CD4-positive, alpha-beta memory T cell (primary cell): ENCODE results near the gene LACTB. TPM values are rescaled to one million over a fixed set of nuclear protein-coding genes. Genes with fewer than 3 reads are reported as not detected.

Experiments used
- CTCF ChIA-PET: fragments of 350-600 bp; sonication (Branson Sonifier 250); formaldehyde crosslinking; loops from one replicate; lab custom pipeline; 2021; ENCODE audit warnings: inconsistent platforms; ENCODE audit not compliant: partially characterized antibody; lab: Charles Lee
- POLR2A ChIA-PET: fragments of 350-600 bp; sonication (Branson Sonifier 250); formaldehyde crosslinking; loops from one replicate; lab custom pipeline; 2021; ENCODE audit not compliant: partially characterized antibody; lab: Charles Lee
- DNase-seq, 5 donors: peaks; one replicate each; pipeline versions ENCODE4 v3.0.0 to v3.0.0-alpha.2; 2020 to 2022; ENCODE audit warnings: mixed read lengths in 1 of 5
- H3K27ac ChIP-seq: one replicate; pipeline ENCODE4 v1.7.0; 2013; ENCODE audit warnings: low read depth, low read length
- H3K27me3 ChIP-seq: 2 replicates; pipeline ENCODE4 v1.7.0; 2013; ENCODE audit warnings: mild to moderate bottlenecking, low read length, moderate library complexity; ENCODE audit not compliant: insufficient read depth
- H3K36me3 ChIP-seq: 2 replicates; pipeline ENCODE4 v1.7.0; 2013; ENCODE audit warnings: mild to moderate bottlenecking, low read length, moderate library complexity; ENCODE audit not compliant: insufficient read depth
- H3K4me1 ChIP-seq: 2 replicates; pipeline ENCODE4 v1.7.0; 2013; ENCODE audit warnings: mild to moderate bottlenecking, low read length, moderate library complexity; ENCODE audit not compliant: insufficient read depth
- H3K4me3 ChIP-seq, 2 donors: one replicate each; pipeline ENCODE4 v1.7.0; 2013; ENCODE audit warnings: low read length in 2 of 2, mild to moderate bottlenecking in 1 of 2
- H3K9me3 ChIP-seq, 2 donors: one replicate each; pipeline ENCODE4 v1.7.0; 2013; ENCODE audit warnings: low read length in 2 of 2, control low read depth in 1 of 2; ENCODE audit not compliant: control insufficient read depth in 1 of 2
- H3K27ac Mint-ChIP-seq, 7 donors: one replicate each; pipeline ENCODE4 v1.8.0; 2020 to 2021; ENCODE audit warnings: mixed read lengths in 7 of 7, mild to moderate bottlenecking in 6 of 7, inconsistent platforms in 3 of 7, moderate library complexity in 3 of 7
- H3K27me3 Mint-ChIP-seq, 2 donors: one replicate each; pipeline ENCODE4 v1.8.0; 2020 to 2021; ENCODE audit warnings: mixed read lengths in 2 of 2
- H3K36me3 Mint-ChIP-seq, 2 donors: one replicate each; pipeline ENCODE4 v1.8.0; 2020 to 2021; ENCODE audit warnings: mixed read lengths in 2 of 2, inconsistent platforms in 1 of 2, mild to moderate bottlenecking in 1 of 2
- H3K4me1 Mint-ChIP-seq, 4 donors: one replicate each; pipeline ENCODE4 v1.8.0; 2020 to 2021; ENCODE audit warnings: mixed read lengths in 4 of 4, mild to moderate bottlenecking in 1 of 4
- H3K4me3 Mint-ChIP-seq, 8 donors: one replicate each; pipeline ENCODE4 v1.8.0; 2020 to 2021; ENCODE audit warnings: mixed read lengths in 8 of 8, mild to moderate bottlenecking in 7 of 8, moderate library complexity in 6 of 8, inconsistent platforms in 3 of 8
- H3K9me3 Mint-ChIP-seq, 8 donors: one replicate each; pipeline ENCODE4 v1.8.0; 2020 to 2021; ENCODE audit warnings: mixed read lengths in 8 of 8, mild to moderate bottlenecking in 5 of 8, inconsistent platforms in 3 of 8, moderate library complexity in 1 of 8
- intact Hi-C: fragments of 100-400 bp; cut with micrococcal nuclease; formaldehyde crosslinking; loops from one replicate; pipeline ENCODE4 v1.15.1; 2023
- polyA plus RNA-seq, 2 donors: library from polyadenylated mRNA; unstranded; fragments of 300-500 nt; fragmentation: Illumina TruSeq; gene quantifications; one replicate each; pipeline ENCODE4 v1.2.3, GENCODE V29; 2021
- total RNA-seq, 2 experiments: library from RNA; stranded (reverse); gene quantifications; one replicate each; pipeline ENCODE4 v1.2.3, GENCODE V29; 2021

LACTB gene
- total and polyA plus RNA-seq, 4 experiments from 2014 or later: 8.9 to 12.1 (median 11.6) TPM

- Mint-ChIP-seq H3K36me3 (peaks cover 0 to 8% of the 10 kb centered on the region in 2 donors), H3K9me3 (no peaks in the 10 kb centered on the region), H3K27ac (no peak overlapping the region), H3K27me3 (no peaks in the 10 kb centered on the region), H3K4me3 (no peak overlapping the region), H3K4me1 (peaks cover 6 to 16% (median 12%) of the 10 kb centered on the region in 4 donors)
- Histone ChIP-seq H3K4me3 (no peak overlapping the region), H3K27ac (no peak overlapping the region), H3K4me1 (peaks cover 6% of the 10 kb centered on the region), H3K9me3 (no peaks in the 10 kb centered on the region), H3K27me3 (no peaks in the 10 kb centered on the region), H3K36me3 (no peaks in the 10 kb centered on the region)
- ChIA-PET POLR2A (no interaction called here), CTCF (interaction anchor here (0.7 to 2.1 kb wide), 5 partner anchors 9 to 216 kb away, joined by 3 to 9 read pairs (median 3); partner anchors contain the start of gene RPS27L)
- intact Hi-C loops: loop anchor here (10.0 kb wide), 1 partner anchor 220 kb away; no protein-coding TSS in a partner anchor
- no peak for DNase-seq
These were observed 63.5 kb downstream of the LACTB start for GRCh38 chr15:63185206-63185605.

- Histone ChIP-seq H3K27me3 (no peaks in the 10 kb centered on the region), H3K4me3 (no peak overlapping the region), H3K4me1 (peaks cover 15% of the 10 kb centered on the region), H3K36me3 (no peaks in the 10 kb centered on the region), H3K9me3 (no peaks in the 10 kb centered on the region), H3K27ac (no peak overlapping the region)
- intact Hi-C loops: loop anchor here (10.0 kb wide), 1 partner anchor 219 kb away; no protein-coding TSS in a partner anchor
- Mint-ChIP-seq H3K4me1 (peaks cover 14 to 25% (median 19%) of the 10 kb centered on the region in 4 donors), H3K36me3 (peaks cover 0 to 12% of the 10 kb centered on the region in 2 donors), H3K27ac (no peak overlapping the region), H3K9me3 (no peaks in the 10 kb centered on the region), H3K27me3 (no peaks in the 10 kb centered on the region), H3K4me3 (peak overlapping the region in 1 of 8 donors; percentile 4)
- ChIA-PET CTCF (interaction anchor here (1.9 kb wide), 1 partner anchor 8 kb away, joined by 9 read pairs; no protein-coding TSS in a partner anchor), POLR2A (no interaction called here)
- no peak for DNase-seq
These were observed 64.4 kb downstream of the LACTB start for GRCh38 chr15:63186065-63186464.

GRCh38 chr15:63187589-63188226, 66.0 kb downstream of the LACTB start:
- peaks cover 28 to 41% (median 33%) of the 10 kb centered on the region in 4 donors for H3K4me1 Mint-ChIP-seq
- CTCF ChIA-PET: interaction anchor here (0.6 kb wide), 1 partner anchor 30 kb away, joined by 3 read pairs; no protein-coding TSS in a partner anchor
- POLR2A ChIA-PET: interaction anchor here (1.9 kb wide), 1 partner anchor 22 kb away, joined by 6 read pairs; no protein-coding TSS in a partner anchor

GRCh38 chr15:63188247-63188925, 66.7 kb downstream of the LACTB start:
- H3K9me3 ChIP-seq: no peaks in the 10 kb centered on the region
- intact Hi-C loops: loop anchor here (10.0 kb wide), 1 partner anchor 216 kb away; no protein-coding TSS in a partner anchor
- Mint-ChIP-seq H3K27ac (peak overlapping the region; percentile 87 to 98 (median 96)), H3K27me3 (no peaks in the 10 kb centered on the region), H3K9me3 (no peaks in the 10 kb centered on the region), H3K4me1 (peaks cover 31 to 48% (median 38%) of the 10 kb centered on the region in 4 donors), H3K4me3 (peak overlapping the region; percentile 95 to 99 (median 98)), H3K36me3 (peaks cover 0 to 20% of the 10 kb centered on the region in 2 donors)
- no peaks in the 10 kb centered on the region for H3K27me3 ChIP-seq
- DNase-seq: no peak
- POLR2A ChIA-PET: interaction anchor here (0.8 to 1.9 kb wide), 8 partner anchors 9 to 140 kb away, joined by 3 to 12 read pairs (median 3); partner anchors contain the start of gene RPS27L
- CTCF ChIA-PET: interaction anchor here (0.6 to 1.1 kb wide), 2 partner anchors 29 to 90 kb away, joined by 3 to 4 read pairs; no protein-coding TSS in a partner anchor
- H3K4me1 ChIP-seq: peaks cover 37% of the 10 kb centered on the region
- peak overlapping the region; percentile 93 for H3K27ac ChIP-seq
- peak overlapping the region; percentile 33 to 80 for H3K4me3 ChIP-seq
- H3K36me3 ChIP-seq: no peaks in the 10 kb centered on the region

More at GRCh38 chr15:63187589-63188226, 66.0 kb downstream of the LACTB start:
- peak overlapping the region in 3 of 8 donors; percentile 95 to 98 (median 95) for H3K4me3 Mint-ChIP-seq
- no peaks in the 10 kb centered on the region for H3K27me3 Mint-ChIP-seq
- H3K9me3 ChIP-seq: no peaks in the 10 kb centered on the region
- H3K4me3 ChIP-seq: no peak overlapping the region
- peaks cover 0 to 19% of the 10 kb centered on the region in 2 donors for H3K36me3 Mint-ChIP-seq
- H3K27ac ChIP-seq: no peak overlapping the region
- intact Hi-C loops: loop anchor here (10.0 kb wide), 1 partner anchor 217 kb away; no protein-coding TSS in a partner anchor
- H3K27me3 ChIP-seq: no peaks in the 10 kb centered on the region
- H3K9me3 Mint-ChIP-seq: no peaks in the 10 kb centered on the region
- H3K36me3 ChIP-seq: no peaks in the 10 kb centered on the region
- DNase-seq: no peak
- H3K4me1 ChIP-seq: peaks cover 30% of the 10 kb centered on the region
- no peak overlapping the region for H3K27ac Mint-ChIP-seq

- Mint-ChIP-seq H3K27ac (peak within 1 kb of the TSS; percentile 87 to 100 (median 98)), H3K36me3 (peaks cover 0 to 20% of the 10 kb centered on the region in 2 donors), H3K4me1 (peaks cover 37 to 56% (median 44%) of the 10 kb centered on the region in 4 donors), H3K4me3 (peak within 1 kb of the TSS; percentile 95 to 99 (median 98)), H3K9me3 (no peaks in the 10 kb centered on the region), H3K27me3 (no peaks in the 10 kb centered on the region)
- Histone ChIP-seq H3K9me3 (no peaks in the 10 kb centered on the region), H3K4me1 (peaks cover 44% of the 10 kb centered on the region), H3K36me3 (no peaks in the 10 kb centered on the region), H3K27me3 (no peaks in the 10 kb centered on the region), H3K27ac (peak within 1 kb of the TSS; percentile 93), H3K4me3 (peak within 1 kb of the TSS; percentile 75 to 80)
- POLR2A ChIA-PET: interaction anchor here (0.5 to 1.9 kb wide), 14 partner anchors 8 to 401 kb away, joined by 3 to 12 read pairs (median 3); partner anchors contain the start of genes APH1B and RPS27L
- DNase-seq: peak; percentile 92 to 96 (median 93)
- CTCF ChIA-PET: interaction anchor here (1.1 kb wide), 1 partner anchor 89 kb away, joined by 4 read pairs; no protein-coding TSS in a partner anchor
- intact Hi-C loops: loop anchor here (1.0 to 10.0 kb wide), 3 partner anchors 32 to 216 kb away; partner anchors contain the start of genes LACTB and RPS27L
These were observed 67.5 kb downstream of the LACTB start, which contains the start of gene RAB8B for GRCh38 chr15:63188926-63189871. Gene RAB8B (plus strand): TSS chr15:63189606. CDS start chr15:63189625, 19 bp downstream.
